ENCODE data around the gene KCTD16.

The KCTD16 gene

GRCh38 chr5:144130306-144130705 is 40.4 kb upstream of the KCTD16 start:
- H3K27ac ChIP-seq, result no peak overlapping the region
- TF ChIP-seq ZFX (IDR thresholded peaks at IDR 0.05; ENCODE audit: borderline replicate concordance), result no peak
- TF ChIP-seq, protein P1, sequence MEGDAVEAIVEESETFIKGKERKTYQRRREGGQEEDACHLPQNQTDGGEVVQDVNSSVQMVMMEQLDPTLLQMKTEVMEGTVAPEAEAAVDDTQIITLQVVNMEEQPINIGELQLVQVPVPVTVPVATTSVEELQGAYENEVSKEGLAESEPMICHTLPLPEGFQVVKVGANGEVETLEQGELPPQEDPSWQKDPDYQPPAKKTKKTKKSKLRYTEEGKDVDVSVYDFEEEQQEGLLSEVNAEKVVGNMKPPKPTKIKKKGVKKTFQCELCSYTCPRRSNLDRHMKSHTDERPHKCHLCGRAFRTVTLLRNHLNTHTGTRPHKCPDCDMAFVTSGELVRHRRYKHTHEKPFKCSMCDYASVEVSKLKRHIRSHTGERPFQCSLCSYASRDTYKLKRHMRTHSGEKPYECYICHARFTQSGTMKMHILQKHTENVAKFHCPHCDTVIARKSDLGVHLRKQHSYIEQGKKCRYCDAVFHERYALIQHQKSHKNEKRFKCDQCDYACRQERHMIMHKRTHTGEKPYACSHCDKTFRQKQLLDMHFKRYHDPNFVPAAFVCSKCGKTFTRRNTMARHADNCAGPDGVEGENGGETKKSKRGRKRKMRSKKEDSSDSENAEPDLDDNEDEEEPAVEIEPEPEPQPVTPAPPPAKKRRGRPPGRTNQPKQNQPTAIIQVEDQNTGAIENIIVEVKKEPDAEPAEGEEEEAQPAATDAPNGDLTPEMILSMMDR (IDR thresholded peaks at IDR 0.05), result no peak

GRCh38 chr5:144131261-144131660 is 39.4 kb upstream of the KCTD16 start:
- H3K27ac ChIP-seq, result no peak overlapping the region
- TF ChIP-seq, protein P1 (IDR thresholded peaks at IDR 0.05), result no peak
- TF ChIP-seq ZFX (IDR thresholded peaks at IDR 0.05; ENCODE audit: borderline replicate concordance), result no peak

DNA sequence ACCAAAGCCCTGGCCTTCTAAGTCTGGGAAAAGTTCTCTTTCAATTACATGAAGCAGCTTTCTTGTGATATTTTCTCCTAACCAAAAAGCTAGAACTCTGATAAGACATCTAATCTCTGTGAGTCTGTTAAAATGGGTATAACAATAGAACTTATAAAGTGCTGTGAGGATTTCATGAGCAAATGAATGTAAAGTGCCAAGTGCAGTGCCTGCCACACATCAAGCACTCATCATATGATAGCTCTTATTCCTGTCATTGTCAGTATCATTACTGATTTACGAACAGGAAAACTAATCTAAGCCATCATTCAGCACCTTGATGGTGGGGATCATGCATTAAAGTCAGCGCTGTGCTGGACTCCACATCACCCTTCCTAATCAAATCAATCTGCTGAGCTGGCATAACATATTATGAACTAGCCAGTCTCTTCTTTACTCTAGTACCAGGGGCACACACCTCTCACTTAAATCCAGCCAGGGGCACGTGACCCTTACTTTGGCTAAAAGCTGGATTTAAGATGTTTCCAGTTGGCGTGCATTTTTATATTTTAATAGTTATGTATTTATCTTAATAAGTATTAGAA is 37.5 kb upstream of the KCTD16 start:
- H3K27ac ChIP-seq, result no peak overlapping the region
- TF ChIP-seq, protein P1 (IDR thresholded peaks at IDR 0.05), result no peak
- TF ChIP-seq ZFX (IDR thresholded peaks at IDR 0.05; ENCODE audit: borderline replicate concordance), result no peak

DNA sequence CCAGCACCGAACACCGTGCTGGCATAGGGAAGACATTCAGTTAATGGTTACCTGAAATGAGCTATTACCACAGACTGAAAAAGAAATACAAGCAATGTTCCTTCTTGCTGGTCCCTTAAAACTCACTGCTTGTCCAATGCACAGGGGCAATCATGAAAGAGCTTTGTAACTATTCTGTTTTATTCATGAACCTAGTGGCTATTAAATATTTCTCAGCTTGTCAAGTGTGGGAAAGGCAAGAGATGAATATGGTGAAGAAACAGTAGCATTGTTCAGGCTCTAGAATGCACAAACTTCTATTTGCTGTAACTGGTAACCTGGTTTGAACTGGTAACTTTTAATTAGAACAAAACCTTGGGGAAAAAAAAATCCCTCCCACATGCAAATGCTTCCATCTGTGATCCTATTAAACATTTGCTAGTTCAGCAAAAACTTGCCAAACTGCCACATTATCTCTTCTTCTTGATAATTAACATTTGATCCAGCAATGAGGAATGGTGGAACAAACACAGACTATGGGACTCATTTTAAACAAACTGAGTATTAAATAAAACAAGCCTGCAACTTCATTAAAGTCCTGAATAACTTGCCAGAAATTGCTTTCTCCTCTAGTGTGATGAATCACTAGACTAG is 36.4 kb upstream of the KCTD16 start:
- no peak overlapping the region for H3K27ac ChIP-seq
- TF ChIP-seq, protein P1 (IDR thresholded peaks at IDR 0.05), result no peak
- no peak for TF ChIP-seq ZFX (IDR thresholded peaks at IDR 0.05; ENCODE audit: borderline replicate concordance)

DNA sequence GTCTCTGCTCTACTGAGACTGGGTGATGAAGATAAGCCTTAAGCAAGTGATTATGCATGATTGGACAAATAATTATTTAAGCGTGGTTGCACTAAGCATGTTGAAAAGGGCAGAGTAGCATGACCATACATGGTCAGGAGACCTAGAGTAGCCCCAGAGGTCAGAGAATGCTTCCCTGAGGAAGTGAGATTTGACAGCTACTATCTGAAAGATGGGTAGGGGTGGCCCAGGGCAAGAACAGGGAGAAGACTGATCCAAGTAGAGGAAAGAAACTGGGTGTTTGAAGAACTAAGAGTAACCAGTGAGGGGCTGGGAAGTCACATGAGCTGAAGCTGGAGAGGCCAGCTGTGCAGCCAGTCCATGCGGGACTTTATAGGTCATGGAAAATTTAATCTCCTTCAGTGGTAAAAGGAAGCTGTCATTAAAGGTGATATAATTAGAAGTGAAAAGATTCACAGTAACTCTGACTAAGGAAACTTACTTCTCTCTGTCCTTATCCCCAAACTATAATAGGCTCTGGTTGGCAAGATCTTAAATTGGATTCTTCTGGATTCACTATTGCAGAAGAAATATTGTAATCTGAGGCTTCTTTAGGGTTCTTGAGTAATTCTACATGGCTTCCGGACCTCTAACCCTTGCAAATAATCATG is 35.4 kb upstream of the KCTD16 start:
- TF ChIP-seq, protein P1 (IDR thresholded peaks at IDR 0.05), result no peak
- TF ChIP-seq ZFX (IDR thresholded peaks at IDR 0.05; ENCODE audit: borderline replicate concordance), result no peak
- no peak overlapping the region for H3K27ac ChIP-seq

DNA sequence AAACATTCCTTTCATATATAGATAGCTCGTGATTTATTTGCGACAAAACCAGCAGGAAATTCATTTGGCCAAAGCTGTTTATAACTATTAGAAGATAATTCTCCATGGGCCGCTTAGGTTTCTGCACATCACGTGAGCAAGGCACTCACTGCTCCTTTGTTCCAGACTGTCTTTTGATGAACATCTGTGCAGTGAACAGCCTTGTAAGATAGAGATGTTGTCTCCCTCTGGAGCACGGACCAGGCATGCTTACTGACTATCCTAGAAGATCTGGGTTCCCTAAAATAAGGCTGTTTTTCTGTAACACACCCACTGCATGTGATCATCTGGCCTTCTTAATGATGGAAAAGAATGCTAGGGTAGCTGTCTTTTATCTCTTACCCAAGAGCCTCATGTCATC is 31.1 kb upstream of the KCTD16 start:
- TF ChIP-seq, protein P1 (IDR thresholded peaks at IDR 0.05), result no peak
- no peak overlapping the region for H3K27ac ChIP-seq

DNA sequence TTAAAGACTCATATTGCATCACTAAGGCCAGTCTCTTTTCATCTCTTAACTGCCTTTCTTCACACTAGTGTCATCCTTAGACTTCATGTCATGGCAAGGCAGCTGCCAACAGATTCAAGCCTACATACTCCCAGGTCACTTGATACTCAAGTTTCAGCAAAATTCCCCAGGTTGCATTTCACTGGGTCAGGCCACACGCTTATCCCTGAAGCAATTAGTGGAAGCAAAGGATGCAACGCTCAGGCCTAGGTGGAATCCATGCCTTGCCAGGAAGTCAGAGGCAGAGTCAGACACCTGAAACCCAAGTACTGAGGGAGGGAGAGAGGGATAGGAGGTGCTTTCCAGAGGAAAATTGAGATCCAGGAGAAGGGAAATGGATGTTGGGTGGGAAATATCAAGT is 29.1 kb upstream of the KCTD16 start:
- H3K27ac ChIP-seq, result no peak overlapping the region
- TF ChIP-seq, protein P1 (IDR thresholded peaks at IDR 0.05), result no peak
- no peak for TF ChIP-seq ZFX (IDR thresholded peaks at IDR 0.05; ENCODE audit: borderline replicate concordance)
